ENCODE data around the gene NTM.

NTM gene

DNA sequence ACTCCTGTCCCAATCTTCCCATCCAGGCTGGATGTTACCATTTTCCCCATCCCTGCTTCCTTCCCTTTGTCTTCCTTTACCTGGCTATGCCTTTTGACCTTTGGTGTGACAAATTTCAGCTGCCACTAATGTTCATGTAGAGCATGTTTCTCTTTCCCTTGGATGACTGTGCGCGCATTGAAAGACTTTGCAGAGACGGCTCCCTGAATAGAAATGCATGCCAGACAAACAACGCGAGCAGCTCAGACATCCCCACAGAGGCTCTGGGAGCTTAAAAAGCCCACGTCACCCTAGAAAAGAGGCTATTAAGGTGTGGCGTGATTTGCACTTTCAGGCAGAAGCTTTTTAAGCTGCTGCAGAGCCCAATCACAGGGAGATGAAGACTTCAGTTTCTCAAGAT, 202.0 kb downstream of the NTM start:
- no peak for DNase-seq

GRCh38 chr11:131579932-131580387, 209.5 kb downstream of the NTM start:
- DNase-seq, result no peak

DNA sequence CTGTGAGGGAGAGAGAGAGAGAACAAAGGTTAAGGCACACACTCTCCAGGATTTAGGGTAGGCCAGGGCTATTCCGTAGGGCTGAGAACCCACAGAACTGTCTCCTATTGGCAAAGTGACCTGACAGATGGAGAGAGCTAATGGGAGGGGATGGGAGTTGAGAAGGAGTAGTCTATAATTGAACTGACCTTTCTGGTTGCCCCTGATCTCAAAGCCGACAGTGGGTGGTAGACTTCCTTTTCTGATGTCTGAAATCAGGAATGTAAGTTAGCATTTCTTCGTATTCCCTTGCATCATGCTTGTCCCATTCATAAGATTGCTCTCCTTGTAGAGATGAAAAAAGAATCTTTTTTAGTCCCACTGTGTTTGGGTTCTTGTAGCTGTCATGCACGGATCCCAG, 210.1 kb downstream of the NTM start:
- DNase-seq, result no peak

GRCh38 chr11:131581046-131581445, 210.6 kb downstream of the NTM start:
- DNase-seq, result no peak

GRCh38 chr11:131582021-131582525, 211.7 kb downstream of the NTM start:
- no peak for DNase-seq

DNA sequence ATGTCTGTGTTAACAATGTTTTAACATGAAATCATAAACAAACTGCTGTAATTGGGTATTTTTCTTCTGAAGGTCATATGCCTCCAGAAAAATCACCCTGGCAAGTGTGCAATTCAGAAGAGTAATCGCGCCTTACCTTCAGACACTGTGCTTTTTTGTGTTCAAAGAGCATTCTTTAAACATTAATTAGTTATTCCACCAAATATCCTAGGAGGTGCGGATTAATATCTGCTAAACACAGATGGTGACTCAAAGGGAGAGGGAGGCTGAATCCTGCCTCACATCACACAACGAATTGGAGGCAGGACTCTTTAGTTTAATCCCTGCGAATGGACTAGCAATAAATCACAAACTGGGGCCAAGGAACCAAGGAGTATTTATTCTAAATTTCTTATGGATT, 213.0 kb downstream of the NTM start:
- no peak for DNase-seq

DNA sequence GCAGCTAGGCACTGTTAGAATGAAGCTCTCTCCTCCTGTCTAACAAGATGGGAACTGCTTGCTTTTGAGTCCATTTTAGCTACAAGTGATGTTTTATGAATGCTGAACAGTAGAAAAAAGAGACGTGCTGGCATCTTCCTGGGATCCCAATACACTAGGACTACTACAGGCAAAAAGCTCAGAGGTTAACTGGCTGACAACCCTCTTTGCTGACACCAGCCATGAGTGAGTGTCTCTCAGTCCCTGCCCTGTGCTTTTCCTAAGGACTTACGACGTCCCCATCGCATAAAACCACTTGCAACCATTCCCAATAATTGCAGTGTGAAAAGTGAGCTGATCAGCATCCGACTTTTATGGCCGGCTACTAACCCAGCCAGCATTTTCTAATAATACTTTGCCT, 213.5 kb downstream of the NTM start:
- DNase-seq, result no peak

GRCh38 chr11:131584785-131585592, 214.6 kb downstream of the NTM start:
- DNase-seq, result no peak

GRCh38 chr11:131588057-131588456, 217.6 kb downstream of the NTM start:
- no peak for DNase-seq

- DNase-seq, result no peak
These were observed 220.6 kb downstream of the NTM start for GRCh38 chr11:131591051-131591461.

- no peak for DNase-seq
These were observed 221.7 kb downstream of the NTM start for GRCh38 chr11:131592152-131592551.

- DNase-seq, result no peak
These were observed 222.3 kb downstream of the NTM start for GRCh38 chr11:131592734-131593133.

- no peak for DNase-seq
These were observed 222.9 kb downstream of the NTM start for GRCh38 chr11:131593301-131593700.

DNA sequence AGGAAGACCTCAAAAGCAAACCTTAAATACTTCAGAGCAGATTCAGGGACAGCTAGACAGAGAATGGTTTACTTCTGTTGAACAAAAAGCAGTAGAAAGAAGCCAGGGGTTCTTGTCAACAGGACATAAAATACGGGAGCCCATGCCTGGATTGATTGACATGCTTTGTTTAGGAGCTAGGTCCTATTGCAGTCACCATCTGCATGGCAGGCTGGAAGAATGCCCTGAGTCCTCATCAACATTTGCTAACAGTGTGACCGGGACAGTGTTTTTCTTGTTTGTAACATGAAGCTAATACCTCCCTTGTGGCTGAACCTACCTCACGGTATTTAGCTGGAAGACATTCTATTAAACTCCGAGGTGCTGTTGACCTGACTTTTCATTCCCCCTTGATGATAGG, 225.4 kb downstream of the NTM start:
- DNase-seq, result no peak

GRCh38 chr11:131597890-131598289, 227.5 kb downstream of the NTM start:
- no peak for DNase-seq

DNA sequence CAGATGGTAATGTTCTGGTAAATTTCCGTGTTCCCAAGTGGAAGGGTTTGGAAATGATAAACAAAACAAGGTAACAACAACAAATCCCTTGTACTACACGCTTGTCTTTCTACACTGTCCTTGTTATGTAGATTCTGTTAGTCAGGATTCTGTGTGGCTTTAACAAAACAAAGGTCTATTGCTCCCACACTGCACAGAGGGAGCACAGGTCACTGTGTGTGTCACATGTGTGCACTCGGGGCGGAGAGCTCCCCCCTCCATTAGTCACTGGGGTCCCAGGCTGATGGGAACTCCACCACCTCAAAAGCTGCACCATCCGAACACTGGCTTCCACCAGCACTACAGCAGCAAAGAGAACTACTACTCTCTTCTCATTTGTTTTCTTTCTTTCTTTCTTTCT, 227.9 kb downstream of the NTM start:
- no peak for DNase-seq

GRCh38 chr11:131599285-131599684, 228.9 kb downstream of the NTM start:
- no peak for DNase-seq

DNA sequence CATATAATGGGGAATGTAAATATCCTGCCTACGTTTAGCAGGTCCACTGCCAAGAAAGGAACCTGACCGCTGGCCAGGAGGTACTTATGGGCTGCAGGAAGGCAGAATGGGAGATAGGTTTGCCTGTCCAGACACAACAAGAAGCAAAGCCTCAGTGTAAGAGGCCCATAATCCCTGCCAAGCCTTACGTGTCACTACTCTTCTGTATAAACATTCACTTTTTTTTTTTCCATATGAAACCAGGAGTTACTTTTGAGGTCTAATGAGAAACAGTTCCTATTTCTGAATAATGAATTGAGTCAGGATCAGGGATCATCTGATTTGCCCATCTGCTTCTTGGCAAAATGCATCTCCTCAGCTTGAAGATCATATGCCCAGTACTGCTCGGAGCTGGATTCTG, 230.2 kb downstream of the NTM start:
- no peak for DNase-seq

- no peak for DNase-seq
These were observed 231.2 kb downstream of the NTM start for GRCh38 chr11:131601586-131601985.

DNA sequence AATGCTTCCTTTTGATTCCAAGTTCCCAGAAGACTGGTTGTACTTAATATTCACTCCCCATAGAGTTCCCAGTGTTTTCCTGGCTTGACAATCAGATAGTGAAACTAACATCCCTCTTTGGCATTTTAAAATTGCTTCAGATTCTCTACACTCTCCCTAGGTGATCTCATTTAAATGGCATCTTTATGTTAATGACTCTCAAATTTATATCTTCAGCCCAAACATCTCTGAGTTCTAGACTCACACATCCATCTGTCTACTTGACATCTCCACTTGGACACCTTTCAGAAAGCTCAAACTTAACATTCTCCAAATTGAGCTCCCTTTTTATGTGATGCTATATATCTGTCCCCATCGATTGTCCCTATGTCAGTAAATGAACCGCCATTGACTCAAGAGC, 232.0 kb downstream of the NTM start:
- DNase-seq, result no peak

- DNase-seq, result no peak
These were observed 236.5 kb downstream of the NTM start for GRCh38 chr11:131606811-131607335.

DNA sequence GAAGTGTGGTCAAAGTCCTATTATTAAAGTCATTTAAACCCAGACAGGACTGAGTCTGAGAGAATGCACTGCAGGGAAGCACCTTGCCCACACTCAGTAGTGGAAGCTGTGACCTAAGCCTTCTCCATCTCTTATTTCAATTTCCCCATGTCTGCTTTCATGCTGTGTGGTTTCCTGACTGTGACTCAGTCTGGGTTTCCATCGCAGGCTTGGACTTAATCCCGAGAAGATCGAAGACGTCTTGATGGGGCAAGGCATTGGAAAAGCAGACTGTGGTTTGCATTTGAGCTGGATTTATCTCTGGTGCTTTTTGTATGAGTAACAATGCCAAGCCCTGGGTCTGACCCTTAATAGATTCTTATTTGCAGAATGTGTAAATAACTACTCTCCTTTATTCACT, 238.9 kb downstream of the NTM start:
- DNase-seq, result no peak

DNA sequence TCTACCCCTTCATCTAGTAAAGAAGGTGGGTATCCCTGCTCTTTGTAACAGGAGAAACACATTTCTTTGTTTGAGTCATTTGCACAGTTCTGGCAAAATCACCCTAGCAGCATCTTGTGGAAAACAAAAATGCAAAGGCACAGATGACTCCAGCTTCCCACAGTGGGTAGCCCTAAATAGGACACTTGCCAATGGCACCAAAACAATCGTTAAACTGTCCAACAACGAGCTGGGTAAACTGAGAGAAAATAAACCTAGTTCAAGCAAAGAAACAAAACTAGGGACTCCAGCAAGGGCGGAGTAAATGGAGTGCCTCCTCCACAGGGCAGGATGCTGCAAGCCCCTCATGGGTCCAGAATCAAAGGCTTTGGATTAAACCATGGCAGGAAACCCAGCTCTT, 239.5 kb downstream of the NTM start:
- no peak for DNase-seq

- DNase-seq, result no peak
These were observed 240.9 kb downstream of the NTM start for GRCh38 chr11:131611322-131611721.

DNA sequence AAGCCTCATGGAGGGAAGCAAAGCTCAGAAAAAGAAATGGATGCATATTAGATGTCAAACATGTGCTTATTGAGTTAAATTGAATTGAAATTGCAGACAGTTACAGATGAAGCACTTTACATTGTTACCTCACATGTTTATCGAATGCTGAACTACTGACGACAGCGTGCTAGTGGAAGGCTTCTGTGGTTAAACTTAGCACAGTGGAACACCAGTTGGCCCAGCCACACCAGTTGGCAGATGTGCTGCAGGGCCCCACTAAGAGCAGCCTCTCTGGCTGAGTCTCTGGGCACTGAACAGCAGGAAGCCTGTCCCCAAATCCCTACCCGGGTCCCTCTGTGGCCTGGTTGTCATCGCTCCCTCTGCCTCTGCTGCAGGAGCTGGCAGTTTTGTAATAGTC, 242.1 kb downstream of the NTM start:
- DNase-seq, result no peak

All from activated effector memory CD4-positive, alpha-beta T cell treated with anti-CD3 and anti-CD28 coated beads, Interleukin-2, amount 50 U/mL, for 16 hours (primary cell).